WTC11 (cell line): ENCODE results near the gene CPTP. TPM values are rescaled to one million over a fixed set of nuclear protein-coding genes. Genes with fewer than 3 reads are reported as not detected.

ENCODE experiments used
- ATAC-seq: fragments of 200-7000 bp; cut with Tn5 transposase; 2 replicates; pipeline ENCODE4 v1.10.0; 2021; ENCODE audit warnings: mild to moderate bottlenecking, moderate library complexity
- CTCF ChIA-PET: fragments of 300-600 bp; sonication (Branson Sonifier 250); formaldehyde crosslinking; loops from one replicate; lab custom pipeline; 2021; ENCODE audit warnings: antibody characterized with exemption; lab: Charles Lee
- POLR2A ChIA-PET: fragments of 350-600 bp; sonication (Branson Sonifier 250); formaldehyde crosslinking; loops from one replicate; lab custom pipeline; 2021; ENCODE audit warnings: antibody characterized with exemption; lab: Charles Lee
- DNase-seq: peaks from one replicate; pipeline ENCODE4 v3.0.0; 2021; ENCODE audit warnings: low spot score
- H3K27ac Mint-ChIP-seq: 2 replicates; pipeline ENCODE4 v1.8.0; 2021; ENCODE audit warnings: mixed read lengths
- H3K27me3 Mint-ChIP-seq: 2 replicates; pipeline ENCODE4 v1.8.0; 2021; ENCODE audit warnings: low read depth, mild to moderate bottlenecking, moderate library complexity, mixed read lengths
- H3K36me3 Mint-ChIP-seq: 2 replicates; pipeline ENCODE4 v1.8.0; 2021; ENCODE audit warnings: mixed read lengths
- H3K4me1 Mint-ChIP-seq: 2 replicates; pipeline ENCODE4 v1.8.0; 2022; ENCODE audit warnings: mixed read lengths
- H3K4me3 Mint-ChIP-seq: 2 replicates; pipeline ENCODE4 v1.8.0; 2021; ENCODE audit warnings: mild to moderate bottlenecking, moderate library complexity, mixed read lengths
- H3K9me3 Mint-ChIP-seq: 2 replicates; pipeline ENCODE4 v1.8.0; 2021; ENCODE audit warnings: mixed read lengths
- CREM ChIP-seq: sonication (generic); formaldehyde crosslinking; IDR thresholded peaks from 2 replicates; pipeline ENCODE4 v1.8.1; 2022; ENCODE audit warnings: mild to moderate bottlenecking, missing genetic modification reagents, moderate library complexity
- ELF4 ChIP-seq: sonication (generic); formaldehyde crosslinking; IDR thresholded peaks from 2 replicates; pipeline ENCODE4 v1.8.1; 2022; ENCODE audit warnings: low read depth, mild to moderate bottlenecking, moderate library complexity, missing genetic modification reagents
- ETV6 ChIP-seq: sonication (generic); formaldehyde crosslinking; IDR thresholded peaks from 2 replicates; pipeline ENCODE4 v1.8.1; 2022; ENCODE audit warnings: mild to moderate bottlenecking, missing genetic modification reagents
- FOXP1 ChIP-seq: sonication (generic); formaldehyde crosslinking; IDR thresholded peaks from 2 replicates; pipeline ENCODE4 v1.8.0; 2022; ENCODE audit warnings: missing genetic modification reagents, mild to moderate bottlenecking, moderate library complexity, borderline replicate concordance
- NR1H2 ChIP-seq: sonication (generic); formaldehyde crosslinking; IDR thresholded peaks from 2 replicates; pipeline ENCODE4 v1.9.0; 2021; ENCODE audit warnings: mild to moderate bottlenecking, moderate library complexity, missing genetic modification reagents
- RELA ChIP-seq: sonication (generic); formaldehyde crosslinking; IDR thresholded peaks from 2 replicates; pipeline ENCODE4 v1.8.1; 2022; ENCODE audit warnings: missing genetic modification reagents, mild to moderate bottlenecking, borderline replicate concordance
- ZBTB21 ChIP-seq: sonication (generic); formaldehyde crosslinking; IDR thresholded peaks from 2 replicates; pipeline ENCODE4 v1.8.1; 2023; ENCODE audit warnings: mild to moderate bottlenecking, missing genetic modification reagents, borderline replicate concordance
- ZNF263 ChIP-seq: sonication (generic); formaldehyde crosslinking; IDR thresholded peaks from 2 replicates; pipeline ENCODE4 v1.8.1; 2022; ENCODE audit warnings: low read depth, mild to moderate bottlenecking, moderate library complexity, missing genetic modification reagents
- total RNA-seq: library from RNA; stranded (reverse); gene quantifications from 3 replicates; pipeline ENCODE4 v1.2.3, GENCODE V29; 2021
- TF ChIP-seq, protein P1 (sequence below): fragments of 250-450 bp; sonication (Bioruptor Pico); conservative IDR thresholded peaks from 2 replicates; pipeline ENCODE4 v1.9.0; 2021; ENCODE audit warnings: mild to moderate bottlenecking
- TF ChIP-seq, protein P2 (sequence below): sonication (generic); formaldehyde crosslinking; IDR thresholded peaks from 2 replicates; pipeline ENCODE4 v1.8.1; 2022; ENCODE audit warnings: missing genetic modification reagents, borderline replicate concordance
- TF ChIP-seq, protein P3 (sequence below): sonication (generic); formaldehyde crosslinking; IDR thresholded peaks from 2 replicates; pipeline ENCODE4 v1.8.0; 2022; ENCODE audit warnings: mild to moderate bottlenecking, missing genetic modification reagents
- TF ChIP-seq, protein P4 (sequence below): fragments of 250-450 bp; sonication (Bioruptor Pico); IDR thresholded peaks from 2 replicates; pipeline ENCODE4 v1.8.0; 2021; ENCODE audit warnings: mild to moderate bottlenecking
- TF ChIP-seq, protein P5 (sequence below): sonication (generic); formaldehyde crosslinking; IDR thresholded peaks from 2 replicates; pipeline ENCODE4 v1.8.0; 2023; ENCODE audit warnings: mild to moderate bottlenecking, missing genetic modification reagents

The CPTP gene
- total RNA-seq, 1 experiment from 2014 or later = 14.4 TPM

DNA sequence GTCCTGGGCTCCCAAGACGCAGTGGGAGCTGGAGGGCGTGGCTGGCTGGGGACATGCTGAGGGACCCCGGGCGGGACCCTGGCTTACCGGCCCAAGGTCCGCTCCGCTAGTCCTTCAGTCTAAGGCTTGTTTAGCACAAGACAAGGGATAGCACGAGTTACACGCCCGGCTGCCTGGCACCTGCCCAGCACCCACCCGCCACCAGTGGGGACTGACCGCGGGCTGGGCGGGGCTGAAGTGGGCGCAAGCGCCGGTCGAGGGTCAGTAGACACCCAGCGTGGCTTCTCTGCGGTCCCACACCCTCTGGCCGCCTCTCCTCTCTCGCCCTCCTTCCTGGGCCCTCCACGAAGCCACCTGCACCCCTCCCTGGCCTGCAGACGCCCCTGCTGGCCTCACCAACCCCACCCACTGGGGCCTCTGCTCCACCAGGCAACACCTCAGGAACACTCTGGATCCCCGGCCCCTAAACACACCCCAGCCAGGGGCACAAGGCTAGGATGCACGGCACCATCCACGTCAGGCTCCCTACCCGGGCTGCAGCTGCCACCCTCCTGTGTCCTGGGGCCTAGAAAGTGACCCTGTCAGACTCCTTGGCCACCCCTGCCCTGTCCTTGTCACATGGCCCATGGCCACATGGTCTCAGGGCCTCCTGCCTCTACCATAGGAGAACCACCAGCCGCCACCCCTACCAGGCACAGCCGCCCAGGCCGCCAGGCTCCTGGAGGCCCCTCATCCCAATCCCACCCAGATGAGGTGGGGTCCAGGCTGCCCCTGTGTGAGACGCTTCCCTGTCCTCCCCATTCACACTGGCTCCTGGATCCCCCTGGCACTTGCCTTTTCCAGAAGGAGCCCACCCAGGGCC, 12.6 kb downstream of the CPTP start (continued):
- no peak for TF ChIP-seq ZBTB21 (CRISPR knock-in tag)

DNA sequence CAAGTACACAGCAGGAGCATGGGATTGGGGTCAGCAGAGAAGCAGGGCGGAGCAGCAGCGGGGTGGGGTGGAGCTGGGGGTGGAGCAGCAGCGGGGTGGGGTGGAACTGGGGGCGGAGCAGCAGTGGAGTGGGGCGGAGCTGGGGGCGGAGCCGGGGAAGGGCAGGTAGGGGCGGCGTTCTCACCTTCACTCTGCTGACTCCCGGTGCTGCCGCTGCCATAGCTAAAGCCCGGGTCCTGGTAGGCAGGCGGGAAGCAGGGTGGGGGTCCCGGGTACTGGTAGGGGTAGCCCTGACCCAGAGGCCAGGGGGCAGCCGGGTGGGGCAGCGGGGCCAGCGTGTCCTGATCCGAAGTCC, 13.2 kb downstream of the CPTP start:
- H3K27me3 Mint-ChIP-seq = no peaks in the 10 kb centered on the region
- no peaks in the 10 kb centered on the region for H3K4me1 Mint-ChIP-seq
- H3K9me3 Mint-ChIP-seq = peaks cover 8% of the 10 kb centered on the region
- peak; percentile 85 for ATAC-seq
- TF ChIP-seq, protein P1, sequence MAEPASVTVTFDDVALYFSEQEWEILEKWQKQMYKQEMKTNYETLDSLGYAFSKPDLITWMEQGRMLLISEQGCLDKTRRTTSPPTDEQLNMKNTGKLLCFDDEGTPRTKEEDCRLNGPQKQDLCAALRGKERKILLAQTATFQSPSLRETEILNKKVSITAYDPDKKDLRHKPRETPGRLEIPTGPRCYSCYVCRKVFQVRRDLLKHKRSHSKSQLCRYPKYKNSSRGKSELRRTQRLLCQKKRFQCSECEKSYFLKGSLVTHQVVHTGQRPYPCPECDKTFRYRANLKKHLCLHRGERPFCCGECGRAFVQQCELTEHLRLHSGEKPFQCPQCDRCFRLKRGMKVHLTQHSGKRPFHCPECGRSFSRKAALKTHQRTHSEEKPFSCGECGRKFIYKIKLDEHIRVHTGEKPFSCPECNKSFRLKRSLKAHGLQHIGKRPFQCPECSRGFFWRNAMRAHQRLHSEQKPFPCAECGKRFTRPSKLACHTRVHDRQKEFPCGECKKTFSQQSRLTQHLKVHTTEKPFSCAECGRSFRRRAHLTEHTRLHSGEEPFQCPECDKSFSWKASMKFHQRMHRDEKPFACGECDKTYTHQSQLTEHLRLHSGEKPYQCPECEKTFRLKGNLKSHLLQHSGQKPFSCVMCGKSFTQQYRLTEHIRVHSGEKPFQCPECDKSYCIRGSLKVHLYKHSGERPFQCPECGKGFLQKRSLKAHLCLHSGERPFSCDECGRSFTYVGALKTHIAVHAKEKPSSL (CRISPR knock-in tag) = no peak
- TF ChIP-seq RELA (CRISPR knock-in tag) (no peak), ZNF263 (CRISPR knock-in tag) (no peak), CREM (CRISPR knock-in tag) (no peak), ETV6 (CRISPR knock-in tag) (no peak)
- TF ChIP-seq, protein P2, sequence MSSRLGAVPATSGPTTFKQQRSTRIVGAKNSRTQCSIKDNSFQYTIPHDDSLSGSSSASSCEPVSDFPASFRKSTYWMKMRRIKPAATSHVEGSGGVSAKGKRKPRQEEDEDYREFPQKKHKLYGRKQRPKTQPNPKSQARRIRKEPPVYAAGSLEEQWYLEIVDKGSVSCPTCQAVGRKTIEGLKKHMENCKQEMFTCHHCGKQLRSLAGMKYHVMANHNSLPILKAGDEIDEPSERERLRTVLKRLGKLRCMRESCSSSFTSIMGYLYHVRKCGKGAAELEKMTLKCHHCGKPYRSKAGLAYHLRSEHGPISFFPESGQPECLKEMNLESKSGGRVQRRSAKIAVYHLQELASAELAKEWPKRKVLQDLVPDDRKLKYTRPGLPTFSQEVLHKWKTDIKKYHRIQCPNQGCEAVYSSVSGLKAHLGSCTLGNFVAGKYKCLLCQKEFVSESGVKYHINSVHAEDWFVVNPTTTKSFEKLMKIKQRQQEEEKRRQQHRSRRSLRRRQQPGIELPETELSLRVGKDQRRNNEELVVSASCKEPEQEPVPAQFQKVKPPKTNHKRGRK (CRISPR knock-in tag) = no peak
- TF ChIP-seq, protein P3, sequence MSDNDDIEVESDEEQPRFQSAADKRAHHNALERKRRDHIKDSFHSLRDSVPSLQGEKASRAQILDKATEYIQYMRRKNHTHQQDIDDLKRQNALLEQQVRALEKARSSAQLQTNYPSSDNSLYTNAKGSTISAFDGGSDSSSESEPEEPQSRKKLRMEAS (CRISPR knock-in tag) = no peak
- TF ChIP-seq, protein P4, sequence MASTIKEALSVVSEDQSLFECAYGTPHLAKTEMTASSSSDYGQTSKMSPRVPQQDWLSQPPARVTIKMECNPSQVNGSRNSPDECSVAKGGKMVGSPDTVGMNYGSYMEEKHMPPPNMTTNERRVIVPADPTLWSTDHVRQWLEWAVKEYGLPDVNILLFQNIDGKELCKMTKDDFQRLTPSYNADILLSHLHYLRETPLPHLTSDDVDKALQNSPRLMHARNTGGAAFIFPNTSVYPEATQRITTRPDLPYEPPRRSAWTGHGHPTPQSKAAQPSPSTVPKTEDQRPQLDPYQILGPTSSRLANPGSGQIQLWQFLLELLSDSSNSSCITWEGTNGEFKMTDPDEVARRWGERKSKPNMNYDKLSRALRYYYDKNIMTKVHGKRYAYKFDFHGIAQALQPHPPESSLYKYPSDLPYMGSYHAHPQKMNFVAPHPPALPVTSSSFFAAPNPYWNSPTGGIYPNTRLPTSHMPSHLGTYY (CRISPR knock-in tag) = no peak
- TF ChIP-seq, protein P5, sequence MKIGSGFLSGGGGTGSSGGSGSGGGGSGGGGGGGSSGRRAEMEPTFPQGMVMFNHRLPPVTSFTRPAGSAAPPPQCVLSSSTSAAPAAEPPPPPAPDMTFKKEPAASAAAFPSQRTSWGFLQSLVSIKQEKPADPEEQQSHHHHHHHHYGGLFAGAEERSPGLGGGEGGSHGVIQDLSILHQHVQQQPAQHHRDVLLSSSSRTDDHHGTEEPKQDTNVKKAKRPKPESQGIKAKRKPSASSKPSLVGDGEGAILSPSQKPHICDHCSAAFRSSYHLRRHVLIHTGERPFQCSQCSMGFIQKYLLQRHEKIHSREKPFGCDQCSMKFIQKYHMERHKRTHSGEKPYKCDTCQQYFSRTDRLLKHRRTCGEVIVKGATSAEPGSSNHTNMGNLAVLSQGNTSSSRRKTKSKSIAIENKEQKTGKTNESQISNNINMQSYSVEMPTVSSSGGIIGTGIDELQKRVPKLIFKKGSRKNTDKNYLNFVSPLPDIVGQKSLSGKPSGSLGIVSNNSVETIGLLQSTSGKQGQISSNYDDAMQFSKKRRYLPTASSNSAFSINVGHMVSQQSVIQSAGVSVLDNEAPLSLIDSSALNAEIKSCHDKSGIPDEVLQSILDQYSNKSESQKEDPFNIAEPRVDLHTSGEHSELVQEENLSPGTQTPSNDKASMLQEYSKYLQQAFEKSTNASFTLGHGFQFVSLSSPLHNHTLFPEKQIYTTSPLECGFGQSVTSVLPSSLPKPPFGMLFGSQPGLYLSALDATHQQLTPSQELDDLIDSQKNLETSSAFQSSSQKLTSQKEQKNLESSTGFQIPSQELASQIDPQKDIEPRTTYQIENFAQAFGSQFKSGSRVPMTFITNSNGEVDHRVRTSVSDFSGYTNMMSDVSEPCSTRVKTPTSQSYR (CRISPR knock-in tag) = no peak
- peak; percentile 80 for DNase-seq
- ChIA-PET POLR2A (interaction anchor here (0.6 to 1.1 kb wide), 2 partner anchors 10 to 220 kb away, joined by 3 to 5 read pairs; no protein-coding TSS in a partner anchor), CTCF (interaction anchor here (0.9 to 1.7 kb wide), 4 partner anchors 10 to 61 kb away, joined by 4 to 18 read pairs (median 4); partner anchors contain the start of gene CCNL2)
- peaks cover 17% of the 10 kb centered on the region for H3K36me3 Mint-ChIP-seq
- no peak overlapping the region for H3K27ac Mint-ChIP-seq
- H3K4me3 Mint-ChIP-seq = no peak overlapping the region

DNA sequence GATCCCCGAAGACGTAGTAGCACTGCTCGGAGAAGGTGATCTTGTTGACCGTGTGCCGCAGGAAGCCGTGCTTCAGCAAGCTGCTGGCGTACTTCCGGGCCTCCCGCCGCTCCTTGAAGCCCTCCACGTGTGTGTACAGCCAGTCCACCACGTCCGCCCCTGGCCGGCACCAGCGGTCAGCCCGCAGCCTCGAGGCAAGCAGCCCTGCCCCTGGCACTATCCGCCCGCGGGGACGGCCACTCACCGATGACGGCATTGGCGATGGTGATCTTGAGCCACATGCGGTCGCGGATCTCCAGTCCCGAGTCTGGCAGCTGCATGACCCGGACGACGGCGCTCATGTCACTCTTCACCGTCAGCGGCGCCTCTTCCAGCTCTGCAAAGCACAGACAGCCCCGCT, 13.7 kb downstream of the CPTP start:
- Mint-ChIP-seq H3K4me1 (no peaks in the 10 kb centered on the region), H3K27ac (no peak overlapping the region), H3K9me3 (peaks cover 8% of the 10 kb centered on the region), H3K36me3 (peaks cover 17% of the 10 kb centered on the region), H3K27me3 (no peaks in the 10 kb centered on the region), H3K4me3 (no peak overlapping the region)
- ChIA-PET CTCF (interaction anchor here (0.9 to 1.7 kb wide), 4 partner anchors 9 to 61 kb away, joined by 4 to 18 read pairs (median 4); partner anchors contain the start of gene CCNL2), POLR2A (interaction anchor here (0.6 to 1.1 kb wide), 2 partner anchors 10 to 219 kb away, joined by 3 to 5 read pairs; no protein-coding TSS in a partner anchor)
- TF ChIP-seq ELF4 = no peak
- 0 out of 2 replicates have a peak, but pooled peaks have one; percentile 18 for TF ChIP-seq NR1H2 (CRISPR knock-in tag)
- TF ChIP-seq FOXP1 = 0 out of 2 replicates have a peak, but pooled peaks have one; percentile 25
- DNase-seq = no peak
- ATAC-seq = no peak
